GM12892 (cell line): Measurements from ENCODE around the gene BORCS6.

Experiments
- DNase-seq: peaks from one replicate; pipeline ENCODE4 v3.0.0; 2011; ENCODE audit not compliant: insufficient read length
- FAIRE-seq: peaks from 2 replicates; lab custom pipeline; 2011; peaks lifted over from hg19 to GRCh38; lab: Jason Lieb, UNC
- POLR2A ChIP-seq: IDR thresholded peaks from 2 replicates; pipeline ENCODE4 v1.6.1; 2011; ENCODE audit warnings: low read depth, low read length, control low read depth
- POLR2AphosphoS5 ChIP-seq: IDR thresholded peaks from 2 replicates; pipeline ENCODE4 v1.6.1; 2011; ENCODE audit warnings: low read depth, low read length, control low read depth
- TAF1 ChIP-seq: IDR thresholded peaks from 2 replicates; pipeline ENCODE4 v1.6.1; 2011; ENCODE audit warnings: low read depth, mild to moderate bottlenecking, control low read depth, low read length, borderline replicate concordance

Gene BORCS6

DNA sequence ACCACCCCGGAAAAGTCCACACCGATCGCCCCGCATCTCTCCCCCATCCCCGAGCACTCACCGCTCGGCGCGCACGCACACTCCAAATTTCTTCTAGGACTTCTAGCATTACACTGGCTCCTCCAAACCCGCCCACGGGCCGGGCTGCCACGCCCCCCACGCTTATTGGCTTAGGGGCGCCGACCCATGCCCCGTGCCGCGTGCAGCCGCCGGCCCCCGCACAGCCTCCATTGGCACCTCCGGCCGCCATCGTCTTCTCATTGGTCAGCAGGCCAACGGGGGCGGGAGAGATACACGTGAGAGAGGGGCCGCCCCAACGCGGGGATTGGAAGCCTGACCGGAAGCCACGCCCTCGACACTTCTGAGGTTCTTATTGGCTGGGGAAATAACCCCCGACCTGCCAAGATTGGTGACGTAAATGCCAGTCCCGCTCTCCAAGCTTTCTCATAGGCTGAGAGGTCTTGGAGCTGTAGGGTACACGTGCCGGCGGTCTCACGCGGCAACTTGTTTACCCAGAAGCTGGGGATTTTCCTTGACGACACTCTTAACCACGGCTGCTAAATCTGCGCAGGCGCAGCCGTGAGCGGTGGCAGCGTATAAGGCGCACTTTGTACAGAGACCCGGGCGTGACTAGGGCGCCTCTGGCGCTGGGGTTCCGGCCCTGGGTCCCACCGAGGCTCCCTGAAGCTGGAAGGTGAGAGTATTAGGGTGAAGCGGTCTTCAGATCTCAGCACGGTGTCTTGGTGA, 33.6 kb downstream of the BORCS6 start:
- FAIRE-seq, result peak; percentile 99

DNA sequence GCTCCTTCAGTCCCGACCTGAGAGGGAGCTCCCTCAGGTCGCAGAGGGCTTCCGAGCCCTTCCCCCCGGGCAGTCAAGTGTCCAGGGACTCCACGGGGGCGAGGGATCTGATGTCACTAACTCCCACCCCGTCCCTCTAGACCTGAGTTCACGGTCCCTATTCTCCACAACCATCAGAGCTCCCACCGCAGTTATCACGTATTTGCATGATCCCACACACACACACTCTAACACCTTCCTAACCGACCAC, 34.1 kb downstream of the BORCS6 start:
- TF ChIP-seq POLR2A (no peak), TAF1 (no peak), POLR2AphosphoS5 (no peak)
- peak; percentile 30 for FAIRE-seq
- DNase-seq, result no peak

More for the DNA sequence above, 33.6 kb downstream of the BORCS6 start:
- peak; percentile 96 for DNase-seq
- TF ChIP-seq POLR2AphosphoS5 (peak; percentile 58), TAF1 (peak; percentile 67), POLR2A (peak; percentile 80)

DNA sequence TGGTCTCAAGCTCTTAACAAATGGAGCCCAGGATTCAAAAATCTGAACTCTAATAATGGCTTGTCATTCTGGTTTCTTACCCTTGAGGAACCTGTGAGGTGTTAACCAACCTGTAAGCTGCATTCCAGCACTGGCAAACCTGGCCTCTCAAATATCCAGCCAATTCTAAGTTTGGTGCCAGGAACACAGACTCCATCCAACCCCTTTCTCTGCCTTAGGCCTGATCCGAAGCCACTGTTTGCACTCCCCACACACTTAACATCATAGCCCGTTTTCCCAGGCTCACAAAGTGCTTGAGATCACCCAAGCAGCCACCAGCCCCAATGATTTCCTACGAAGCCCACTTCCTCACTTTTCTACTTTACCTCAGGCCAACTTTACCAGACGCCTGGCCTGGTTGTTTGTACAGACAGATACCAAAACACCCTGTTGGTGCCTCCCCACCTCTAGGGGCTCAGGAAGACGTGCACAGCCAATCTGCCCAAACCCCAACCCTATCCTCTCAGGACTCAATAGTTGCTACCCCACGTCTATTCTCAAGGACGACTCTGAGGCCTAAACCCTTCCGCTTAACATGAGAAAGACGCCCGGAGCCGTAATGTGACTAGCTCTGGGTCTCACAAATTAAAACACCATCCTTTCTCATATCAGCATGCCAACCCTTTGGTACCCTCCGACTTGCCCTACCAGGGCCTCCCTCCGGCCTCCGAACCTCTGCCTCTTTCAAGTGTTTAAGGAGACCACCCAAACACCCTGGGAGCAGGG, 34.6 kb downstream of the BORCS6 start:
- TF ChIP-seq POLR2AphosphoS5, result no peak
- TF ChIP-seq TAF1, result no peak
- no peak for TF ChIP-seq POLR2A
- DNase-seq, result no peak
- FAIRE-seq, result no peak

DNA sequence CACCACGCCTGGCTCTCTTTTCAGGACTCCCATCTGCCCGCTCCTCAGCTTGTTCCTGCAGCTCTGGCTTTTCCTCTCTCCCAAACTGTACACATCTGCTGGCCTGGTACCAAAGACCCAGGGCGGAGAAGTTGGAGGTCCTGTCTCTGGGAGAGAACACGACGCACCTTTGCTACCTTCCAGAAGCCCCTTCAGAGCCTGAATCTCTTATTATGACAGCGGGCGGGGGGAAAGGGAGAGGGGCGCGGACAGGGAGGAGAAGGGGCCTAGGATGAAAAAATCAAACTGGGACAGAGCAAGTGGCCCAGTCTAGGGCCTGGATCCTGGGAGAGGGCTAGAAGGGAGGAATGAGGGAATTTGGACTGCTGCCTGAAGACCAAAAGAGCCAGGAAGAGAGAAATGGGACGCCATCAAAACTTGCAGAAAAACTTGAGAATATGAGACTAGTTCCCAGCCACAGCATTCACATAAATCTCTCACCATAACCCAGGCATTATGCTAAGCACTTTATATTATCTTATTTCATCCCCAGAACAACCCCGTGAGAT, 35.3 kb downstream of the BORCS6 start:
- no peak for FAIRE-seq
- no peak for DNase-seq
- TF ChIP-seq POLR2AphosphoS5, result no peak
- no peak for TF ChIP-seq POLR2A
- TF ChIP-seq TAF1, result no peak

DNA sequence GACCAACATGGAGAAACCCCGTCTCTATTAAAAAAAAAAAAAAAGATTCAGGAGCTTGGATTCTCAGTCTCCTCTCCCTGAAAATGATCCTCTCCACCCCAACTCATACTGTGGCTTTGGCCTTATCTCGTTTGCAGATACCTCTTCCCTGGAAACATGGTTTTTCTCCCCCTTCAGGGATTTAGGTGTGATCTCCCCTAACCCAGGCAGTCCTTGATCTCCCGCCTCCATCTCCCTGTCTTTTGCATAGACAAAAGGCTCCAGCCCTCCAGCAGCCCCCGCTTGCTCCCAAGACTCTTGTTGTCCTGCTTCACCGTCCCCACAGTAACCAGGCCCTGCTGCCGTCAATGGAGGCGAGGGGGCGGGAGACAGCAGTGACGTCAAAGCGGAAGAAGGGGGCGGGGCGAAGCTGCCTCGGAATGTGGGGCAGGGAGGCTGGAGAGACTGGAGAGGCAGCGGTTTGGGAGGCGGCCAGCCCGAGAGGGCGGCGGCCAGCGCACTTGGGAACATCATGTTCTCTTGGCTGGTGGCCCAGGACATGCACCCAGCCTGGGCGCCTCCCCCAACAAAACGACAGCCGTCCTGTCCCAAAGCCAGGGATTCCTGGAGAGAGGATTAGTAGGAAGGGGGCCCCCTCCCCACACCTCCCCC, 35.9 kb downstream of the BORCS6 start:
- DNase-seq (no peak), FAIRE-seq (peak; percentile 89)
- TF ChIP-seq TAF1 (no peak), POLR2A (no peak), POLR2AphosphoS5 (no peak)

DNA sequence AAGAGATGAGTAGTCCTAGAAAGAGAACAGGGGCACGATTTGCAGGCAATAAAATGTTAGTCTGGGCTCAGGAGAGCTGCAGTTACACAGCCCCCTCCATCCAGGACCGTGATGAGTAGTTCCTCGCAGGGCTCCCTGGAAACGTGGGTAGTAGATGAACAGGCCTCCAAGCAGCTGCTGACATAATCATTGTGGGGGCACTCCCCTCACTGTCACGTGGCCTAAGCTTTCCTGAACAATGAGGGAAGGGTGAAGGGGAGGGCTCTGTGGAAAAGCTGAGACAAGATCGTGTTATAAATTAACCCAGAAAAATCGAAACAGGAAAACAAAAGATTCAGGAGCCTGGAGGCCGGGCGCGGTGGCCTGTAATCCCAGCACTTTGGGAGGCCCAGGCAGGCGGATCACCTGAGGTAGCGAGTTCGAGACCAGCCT, 36.4 kb downstream of the BORCS6 start:
- no peak for TF ChIP-seq TAF1
- TF ChIP-seq POLR2AphosphoS5, result no peak
- TF ChIP-seq POLR2A, result no peak
- DNase-seq (no peak), FAIRE-seq (no peak)

DNA sequence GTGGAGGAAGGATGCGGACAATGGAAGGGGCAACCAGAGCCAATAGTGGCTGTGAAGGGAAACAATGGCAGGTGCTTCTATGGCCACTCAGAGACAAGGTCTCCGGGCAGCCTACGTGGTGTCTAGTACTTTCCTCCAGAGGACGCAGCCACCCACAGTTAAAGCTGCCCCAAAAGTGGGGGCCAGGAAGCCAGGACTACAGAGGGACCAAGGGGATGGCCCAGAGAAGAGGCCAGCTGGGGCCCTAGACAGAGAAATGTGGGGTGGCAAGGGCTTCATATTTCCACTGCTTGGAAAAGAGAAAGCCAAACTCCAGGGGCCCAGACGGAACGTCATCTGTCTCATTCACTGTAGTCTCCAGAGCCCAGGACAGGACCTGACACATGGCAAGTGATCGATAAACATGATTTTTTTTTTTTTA, 36.9 kb downstream of the BORCS6 start:
- no peak for FAIRE-seq
- no peak for DNase-seq
- TF ChIP-seq POLR2A (no peak), TAF1 (no peak), POLR2AphosphoS5 (no peak)

DNA sequence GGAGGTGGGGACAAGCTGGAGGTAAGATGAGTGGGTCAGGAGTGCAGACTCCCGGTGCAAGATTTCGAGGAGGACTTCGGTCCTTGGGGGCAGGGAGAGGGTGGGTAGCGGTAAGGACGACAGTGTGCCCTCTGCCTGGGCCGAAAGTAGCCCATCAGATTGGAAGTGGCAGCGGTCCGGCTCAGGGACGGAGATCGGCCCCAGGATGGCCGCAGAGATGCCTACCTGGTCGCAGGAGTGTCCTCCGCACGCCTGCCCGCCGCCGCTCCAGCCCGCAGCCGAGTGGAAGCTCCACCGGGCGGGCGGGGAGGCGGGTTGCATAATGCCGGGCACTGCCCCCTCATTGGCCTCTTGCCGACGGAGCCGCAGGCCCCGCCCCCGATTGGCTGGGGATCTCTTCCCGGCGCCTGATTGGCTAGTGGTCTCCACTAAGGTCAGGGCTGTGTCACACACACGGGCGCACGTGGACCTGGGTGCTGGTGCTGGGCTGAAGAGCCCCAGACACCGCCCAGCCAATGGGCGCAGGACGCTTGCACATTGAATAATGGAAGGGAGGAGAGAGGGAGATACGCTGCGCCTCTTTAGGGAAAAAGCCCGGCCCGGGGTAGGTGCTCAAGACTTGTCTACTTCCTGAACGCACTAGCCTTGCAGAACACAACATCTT, 37.7 kb downstream of the BORCS6 start, which contains the start of gene PER1:
Gene PER1, minus strand, starts transcription at position 293 of the 664 bp plus-strand sequence. CDS start 1,698 bp downstream, outside the sequence.
- peak; percentile 75 for TF ChIP-seq TAF1
- TF ChIP-seq POLR2A, result peak; percentile 88
- peak; percentile 89 for TF ChIP-seq POLR2AphosphoS5
- peak; percentile 86 for DNase-seq
- FAIRE-seq, result peak; percentile 98

DNA sequence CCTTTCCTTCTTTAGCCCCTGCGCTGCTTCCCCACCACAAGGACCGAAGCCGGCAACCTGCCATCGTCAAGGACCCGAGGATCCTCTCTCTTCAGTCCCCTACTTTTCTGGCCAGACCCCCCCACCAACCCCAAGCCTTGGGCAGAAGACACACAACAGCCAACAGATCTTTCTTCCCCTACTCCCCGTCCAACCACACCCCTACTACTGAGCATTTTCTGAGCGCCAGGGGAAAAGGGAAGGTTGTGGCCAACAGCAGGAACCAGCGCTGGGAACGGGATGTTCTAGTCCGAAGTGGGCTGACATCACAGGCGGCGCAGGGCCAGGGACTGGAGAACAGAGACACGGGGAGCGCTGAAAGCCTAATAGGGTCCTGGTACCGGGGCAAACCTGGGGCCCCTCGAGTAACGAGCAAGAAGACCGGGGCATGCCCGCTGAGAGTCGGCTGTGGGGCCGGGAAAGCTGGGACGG, 38.3 kb downstream of the BORCS6 start:
- FAIRE-seq (no peak), DNase-seq (no peak)
- TF ChIP-seq POLR2A, result no peak
- TF ChIP-seq POLR2AphosphoS5, result no peak
- no peak for TF ChIP-seq TAF1

DNA sequence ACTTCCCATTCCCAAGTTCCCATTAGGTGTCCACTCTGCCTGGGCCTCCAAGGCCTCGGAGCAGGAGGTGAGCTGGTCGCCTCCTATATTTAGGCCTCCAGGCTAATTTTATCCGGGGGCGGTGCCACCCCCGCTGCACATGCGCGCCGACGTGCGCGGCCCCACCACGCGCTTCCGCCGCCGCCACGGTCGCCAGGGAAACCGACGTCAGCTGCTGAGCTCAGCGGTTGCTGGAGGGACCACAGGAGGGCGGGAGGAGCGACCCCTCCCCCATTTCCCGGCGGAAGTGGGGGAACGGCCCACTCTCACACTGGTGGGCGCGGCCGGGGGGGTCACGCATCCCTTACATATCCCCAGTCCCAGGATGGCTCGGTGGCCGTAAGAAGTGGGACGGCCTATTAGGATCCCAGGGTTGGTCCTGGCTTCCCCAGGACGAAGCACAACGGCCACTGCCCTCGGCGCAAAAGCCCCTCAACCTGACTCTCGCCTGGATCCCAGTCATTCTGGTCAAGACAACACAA, 38.8 kb downstream of the BORCS6 start:
- no peak for TF ChIP-seq POLR2AphosphoS5
- no peak for TF ChIP-seq POLR2A
- no peak for TF ChIP-seq TAF1
- FAIRE-seq (peak; percentile 94), DNase-seq (peak; percentile 94)
